Caco-2 (cell line): Measurements from ENCODE around the gene HHAT. TPM values are rescaled to one million over a fixed set of nuclear protein-coding genes. Genes with fewer than 3 reads are reported as not detected.

Experiments used
- BruUV-seq: library from RNA; stranded (reverse); fragments of 400-500 nt; replicated peaks from 2 replicates; lab custom pipeline; 2021; lab: Mats Ljungman, UMichigan
- CTCF ChIA-PET: fragments of 300-600 bp; sonication (Branson Sonifier 250); formaldehyde crosslinking; loops from one replicate; lab custom pipeline; 2022; ENCODE audit warnings: antibody characterized with exemption; lab: Charles Lee
- POLR2A ChIA-PET: fragments of 300-600 bp; sonication (Branson Sonifier 250); formaldehyde crosslinking; loops from one replicate; lab custom pipeline; 2022; ENCODE audit warnings: antibody characterized with exemption; lab: Charles Lee
- DNase-seq, 2 experiments: peaks; one replicate each; pipeline versions ENCODE4 v3.0.0 to v3.0.0-alpha.2; 2020 to 2022
- H3K27me3 ChIP-seq: replicated peaks from 2 replicates; pipeline ENCODE4 v1.6.0; 2011; ENCODE audit warnings: low read length; ENCODE audit not compliant: control insufficient read depth, insufficient read depth
- H3K36me3 ChIP-seq: 2 replicates; pipeline ENCODE4 v1.5.1; 2011; ENCODE audit warnings: low read length; ENCODE audit not compliant: control insufficient read depth, insufficient read depth
- H3K4me1 ChIP-seq: fragments of 250-450 bp; sonication (Bioruptor Pico); 2 replicates; pipeline ENCODE4 v1.5.1; 2020; ENCODE audit warnings: mild to moderate bottlenecking
- H3K4me3 ChIP-seq: 2 replicates; pipeline ENCODE4 v1.5.1; 2011; ENCODE audit warnings: low read depth, mild to moderate bottlenecking, control low read depth, low read length
- H3K9me3 ChIP-seq: fragments of 250-450 bp; sonication (Bioruptor Pico); 2 replicates; pipeline ENCODE4 v1.5.1; 2020; ENCODE audit warnings: mild to moderate bottlenecking, moderate library complexity
- H3K27ac Mint-ChIP-seq: one replicate; pipeline ENCODE4 v1.8.0; 2022; ENCODE audit warnings: mixed read lengths; ENCODE audit not compliant: unreplicated experiment
- H3K27me3 Mint-ChIP-seq: one replicate; pipeline ENCODE4 v1.8.0; 2022; ENCODE audit warnings: mixed read lengths; ENCODE audit not compliant: insufficient read depth, unreplicated experiment
- H3K36me3 Mint-ChIP-seq: one replicate; pipeline ENCODE4 v1.8.0; 2022; ENCODE audit warnings: mild to moderate bottlenecking, mixed read lengths; ENCODE audit not compliant: insufficient read depth, unreplicated experiment
- H3K4me1 Mint-ChIP-seq: one replicate; pipeline ENCODE4 v1.8.0; 2022; ENCODE audit warnings: low read depth, mixed read lengths; ENCODE audit not compliant: unreplicated experiment
- H3K4me3 Mint-ChIP-seq: one replicate; pipeline ENCODE4 v1.8.0; 2022; ENCODE audit warnings: mild to moderate bottlenecking, moderate library complexity, mixed read lengths; ENCODE audit not compliant: unreplicated experiment
- H3K9me3 Mint-ChIP-seq: one replicate; pipeline ENCODE4 v1.8.0; 2022; ENCODE audit warnings: mixed read lengths; ENCODE audit not compliant: unreplicated experiment
- CTCF ChIP-seq, 2 experiments: fragments of 200-600 bp in 1 of 2; IDR thresholded peaks; 1 replicate in 1 of 2; 2 replicates in 1 of 2; pipeline versions ENCODE4 v1.5.1 to v1.8.0; 2011 to 2022; ENCODE audit warnings: antibody characterized with exemption in 1 of 2, control low read depth in 1 of 2, inconsistent platforms in 1 of 2, low read depth in 1 of 2, low read length in 1 of 2, mild to moderate bottlenecking in 1 of 2, moderate library complexity in 1 of 2; ENCODE audit not compliant: insufficient read depth in 1 of 2, severe bottlenecking in 1 of 2, unreplicated experiment in 1 of 2
- intact Hi-C: fragments of 100-400 bp; cut with micrococcal nuclease; formaldehyde crosslinking; loops from one replicate; pipeline ENCODE4 v1.10.0; 2022; ENCODE audit not compliant: unreplicated experiment
- total RNA-seq: library from RNA; stranded (reverse); gene quantifications from 2 replicates; pipeline ENCODE4 v1.2.3, GENCODE V29; 2022

The HHAT gene
- total RNA-seq, 1 experiment from 2014 or later: 3.9 TPM

- intact Hi-C loops: loop anchor here (1.0 to 2.0 kb wide), 6 partner anchors 19 to 452 kb away; no protein-coding TSS in a partner anchor
- Histone ChIP-seq H3K27me3 (no peaks in the 10 kb centered on the region), H3K4me3 (peak overlapping the region; percentile 45), H3K9me3 (no peaks in the 10 kb centered on the region), H3K36me3 (no peaks in the 10 kb centered on the region), H3K4me1 (no peaks in the 10 kb centered on the region)
- peak overlapping the region; percentile 85 for H3K4me3 Mint-ChIP-seq
- H3K9me3 Mint-ChIP-seq: no peaks in the 10 kb centered on the region
- ChIA-PET CTCF (interaction anchor here (0.6 to 1.4 kb wide), 7 partner anchors 72 to 451 kb away, joined by 3 to 11 read pairs (median 4); partner anchors contain the start of gene SERTAD4), POLR2A (interaction anchor here (0.6 kb wide), 1 partner anchor 62 kb away, joined by 3 read pairs; no protein-coding TSS in a partner anchor)
- peaks cover 4% of the 10 kb centered on the region for H3K27me3 Mint-ChIP-seq
- no peak for DNase-seq
- H3K27ac Mint-ChIP-seq: no peak overlapping the region
- H3K36me3 Mint-ChIP-seq: peaks cover 6% of the 10 kb centered on the region
- BruUV-seq: no TSS peak
- TF ChIP-seq CTCF (IDR thresholded peaks at IDR 0.05; ENCODE audit: insufficient read depth in 1 of 2, low read depth in 1 of 2, low read length in 1 of 2, severe bottlenecking in 1 of 2, unreplicated experiment in 1 of 2): no peak
- H3K4me1 Mint-ChIP-seq: peaks cover 6% of the 10 kb centered on the region
Measured at GRCh38 chr1:210311726-210312493, 16.8 kb upstream of the HHAT start.

GRCh38 chr1:210313046-210313595 lies 15.6 kb upstream of the HHAT start:
- no peaks in the 10 kb centered on the region for H3K36me3 ChIP-seq
- H3K4me3 Mint-ChIP-seq: peak overlapping the region; percentile 24

More at GRCh38 chr1:210313046-210313595, 15.6 kb upstream of the HHAT start:
- POLR2A ChIA-PET: no interaction called here
- CTCF ChIA-PET: no interaction called here
- Histone ChIP-seq H3K9me3 (no peaks in the 10 kb centered on the region), H3K4me3 (no peak overlapping the region), H3K4me1 (no peaks in the 10 kb centered on the region), H3K27me3 (no peaks in the 10 kb centered on the region)
- Mint-ChIP-seq H3K27ac (no peak overlapping the region), H3K9me3 (no peaks in the 10 kb centered on the region), H3K4me1 (peaks cover 6% of the 10 kb centered on the region), H3K27me3 (peaks cover 4% of the 10 kb centered on the region), H3K36me3 (peaks cover 6% of the 10 kb centered on the region)
- no peak for DNase-seq
- no TSS peak for BruUV-seq
- no peak for TF ChIP-seq CTCF (IDR thresholded peaks at IDR 0.05; ENCODE audit: insufficient read depth in 1 of 2, low read depth in 1 of 2, low read length in 1 of 2, severe bottlenecking in 1 of 2, unreplicated experiment in 1 of 2)
- intact Hi-C loops: no loop called here
